ENCODE results near the gene IFNA13. TPM values are rescaled to one million over a fixed set of nuclear protein-coding genes. Genes with fewer than 3 reads are reported as not detected.

The IFNA13 gene
- not detected for total RNA-seq

GRCh38 chr9:21367957-21368356 is at the start of gene IFNA13:
TSS of gene IFNA13 (minus strand) at chr9:21368057. CDS start at chr9:21368010, 47 bp downstream.
- peaks cover 5% of the 10 kb centered on the region for H3K27me3 ChIP-seq
- ATAC-seq: no peak
- no peak within 1 kb of the TSS for H3K27ac ChIP-seq
- no peaks in the 10 kb centered on the region for H3K4me1 ChIP-seq
- WGBS, 2 donors (ENCODE audit: low coverage in 1 of 2): 83 to 86% methylated on average over 2 of the region's 3 CpGs
- no peak within 1 kb of the TSS for H3K4me3 ChIP-seq
- no peaks in the 10 kb centered on the region for H3K36me3 ChIP-seq
- TF ChIP-seq EP300 (IDR thresholded peaks at IDR 0.05) (no peak), POLR2AphosphoS5 (IDR thresholded peaks at IDR 0.05) (no peak), POLR2A (IDR thresholded peaks at IDR 0.05) (no peak)
- no peaks in the 10 kb centered on the region for H3K9me3 ChIP-seq

DNA sequence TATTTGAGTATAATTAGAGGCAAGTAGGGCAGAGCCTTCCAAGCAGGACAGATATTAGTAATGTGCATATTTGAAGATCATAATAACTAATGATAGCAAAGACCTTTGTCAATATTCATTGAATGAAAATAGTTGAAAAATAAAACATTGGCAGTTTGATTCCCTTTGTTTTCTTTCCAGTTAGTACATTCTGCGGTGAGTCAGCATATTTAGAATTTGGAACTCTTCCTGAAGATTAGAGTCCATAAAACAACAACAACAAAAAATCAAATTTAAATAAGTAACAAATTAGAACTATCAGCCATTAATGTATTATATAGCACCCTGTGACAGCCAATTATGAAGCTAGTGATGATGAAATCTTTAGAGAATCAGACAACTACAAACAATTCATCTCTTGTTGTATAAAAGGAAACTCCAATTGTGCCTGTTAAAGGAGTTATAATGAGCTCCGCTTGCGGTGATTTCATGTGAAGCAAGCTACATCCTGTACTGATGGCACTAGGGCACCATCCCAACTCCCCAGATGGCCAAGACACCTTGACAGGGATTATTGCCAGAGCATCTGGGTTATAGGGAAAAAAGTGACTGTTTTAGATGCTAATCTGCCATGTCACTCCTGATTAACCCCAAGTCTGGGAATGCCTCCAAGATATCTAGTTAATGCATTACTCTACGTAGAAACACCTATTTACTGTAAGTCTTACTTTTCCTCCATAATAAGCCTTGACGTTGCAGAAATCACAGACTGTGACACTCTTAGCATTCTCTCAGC is 47.8 kb upstream of the IFNA13 start:
- Histone ChIP-seq H3K9me3 (no peaks in the 10 kb centered on the region), H3K4me3 (no peak overlapping the region), H3K27me3 (no peaks in the 10 kb centered on the region), H3K4me1 (no peaks in the 10 kb centered on the region), H3K36me3 (no peaks in the 10 kb centered on the region), H3K27ac (no peak overlapping the region)
- 67 to 79% methylated on average over 5 of the region's 5 CpGs for WGBS, 2 donors (ENCODE audit: low coverage in 1 of 2)
- ATAC-seq: no peak
- TF ChIP-seq EP300 (IDR thresholded peaks at IDR 0.05): no peak
- TF ChIP-seq POLR2A (IDR thresholded peaks at IDR 0.05): no peak
- TF ChIP-seq POLR2AphosphoS5 (IDR thresholded peaks at IDR 0.05): no peak
- TF ChIP-seq, protein P1, sequence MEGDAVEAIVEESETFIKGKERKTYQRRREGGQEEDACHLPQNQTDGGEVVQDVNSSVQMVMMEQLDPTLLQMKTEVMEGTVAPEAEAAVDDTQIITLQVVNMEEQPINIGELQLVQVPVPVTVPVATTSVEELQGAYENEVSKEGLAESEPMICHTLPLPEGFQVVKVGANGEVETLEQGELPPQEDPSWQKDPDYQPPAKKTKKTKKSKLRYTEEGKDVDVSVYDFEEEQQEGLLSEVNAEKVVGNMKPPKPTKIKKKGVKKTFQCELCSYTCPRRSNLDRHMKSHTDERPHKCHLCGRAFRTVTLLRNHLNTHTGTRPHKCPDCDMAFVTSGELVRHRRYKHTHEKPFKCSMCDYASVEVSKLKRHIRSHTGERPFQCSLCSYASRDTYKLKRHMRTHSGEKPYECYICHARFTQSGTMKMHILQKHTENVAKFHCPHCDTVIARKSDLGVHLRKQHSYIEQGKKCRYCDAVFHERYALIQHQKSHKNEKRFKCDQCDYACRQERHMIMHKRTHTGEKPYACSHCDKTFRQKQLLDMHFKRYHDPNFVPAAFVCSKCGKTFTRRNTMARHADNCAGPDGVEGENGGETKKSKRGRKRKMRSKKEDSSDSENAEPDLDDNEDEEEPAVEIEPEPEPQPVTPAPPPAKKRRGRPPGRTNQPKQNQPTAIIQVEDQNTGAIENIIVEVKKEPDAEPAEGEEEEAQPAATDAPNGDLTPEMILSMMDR (IDR thresholded peaks at IDR 0.05): no peak

GRCh38 chr9:21414220-21414940 is 46.5 kb upstream of the IFNA13 start:
- no peaks in the 10 kb centered on the region for H3K36me3 ChIP-seq
- TF ChIP-seq, protein P1 (IDR thresholded peaks at IDR 0.05): no peak
- TF ChIP-seq POLR2AphosphoS5 (IDR thresholded peaks at IDR 0.05) (no peak), POLR2A (IDR thresholded peaks at IDR 0.05) (no peak), EP300 (IDR thresholded peaks at IDR 0.05) (no peak)
- no peaks in the 10 kb centered on the region for H3K27me3 ChIP-seq
- no peak overlapping the region for H3K27ac ChIP-seq
- H3K9me3 ChIP-seq: no peaks in the 10 kb centered on the region
- 94 to 95% methylated on average over 2 of the region's 2 CpGs for WGBS, 2 donors (ENCODE audit: low coverage in 1 of 2)
- H3K4me1 ChIP-seq: no peaks in the 10 kb centered on the region
- H3K4me3 ChIP-seq: no peak overlapping the region
- ATAC-seq: no peak

DNA sequence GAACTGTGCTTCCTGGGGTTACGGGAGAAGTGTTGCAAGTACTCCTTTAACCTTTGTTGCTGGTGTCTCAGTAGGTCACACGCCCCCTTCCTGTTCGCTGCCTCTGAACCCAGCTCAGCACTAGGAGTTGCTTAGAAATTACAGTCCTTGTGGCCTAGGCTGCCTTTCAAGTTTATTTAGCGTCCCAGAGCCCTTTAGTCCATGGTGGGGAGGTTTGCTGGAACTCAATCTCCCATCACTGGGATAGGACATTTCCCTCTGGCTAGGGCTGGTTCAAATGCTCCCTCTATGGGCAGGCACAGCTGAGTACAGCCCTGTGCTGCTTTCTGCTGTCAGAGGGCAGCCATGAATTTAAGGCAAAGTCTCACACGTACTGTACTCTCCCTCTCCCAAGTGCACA is 45.8 kb upstream of the IFNA13 start:
- Histone ChIP-seq H3K4me1 (no peaks in the 10 kb centered on the region), H3K27ac (no peak overlapping the region), H3K9me3 (no peaks in the 10 kb centered on the region), H3K36me3 (no peaks in the 10 kb centered on the region), H3K4me3 (no peak overlapping the region), H3K27me3 (peaks cover 6% of the 10 kb centered on the region)
- no peak for TF ChIP-seq POLR2AphosphoS5 (IDR thresholded peaks at IDR 0.05)
- TF ChIP-seq POLR2A (IDR thresholded peaks at IDR 0.05): no peak
- TF ChIP-seq, protein P1 (IDR thresholded peaks at IDR 0.05): no peak
- TF ChIP-seq EP300 (IDR thresholded peaks at IDR 0.05): no peak
- no peak for ATAC-seq
- WGBS, 2 donors (ENCODE audit: low coverage in 1 of 2): 49 to 54% methylated on average over 4 to 5 of the region's 5 CpGs

DNA sequence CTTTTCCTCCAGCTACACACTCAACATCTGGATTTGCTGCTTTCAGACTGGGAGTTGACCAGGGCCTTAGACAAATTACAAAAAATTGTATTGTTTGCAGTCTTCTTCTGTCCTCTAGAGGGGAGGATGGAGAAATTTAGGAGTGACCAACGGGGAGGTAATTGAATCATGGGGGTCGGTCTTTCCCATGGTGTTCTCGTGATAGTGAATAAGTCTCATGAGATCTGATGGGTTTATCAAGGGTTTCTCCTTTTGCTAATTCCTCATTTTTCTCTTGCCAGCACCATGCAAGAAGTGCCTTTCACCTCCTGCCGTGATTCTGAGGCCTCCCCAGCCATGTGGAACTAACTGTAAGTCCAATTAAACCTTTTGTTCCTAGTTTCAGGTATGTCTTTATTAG is 45.3 kb upstream of the IFNA13 start:
- Histone ChIP-seq H3K9me3 (no peaks in the 10 kb centered on the region), H3K27me3 (peaks cover 6% of the 10 kb centered on the region), H3K4me3 (no peak overlapping the region), H3K27ac (no peak overlapping the region), H3K4me1 (no peaks in the 10 kb centered on the region), H3K36me3 (no peaks in the 10 kb centered on the region)
- TF ChIP-seq, protein P1 (IDR thresholded peaks at IDR 0.05): no peak
- TF ChIP-seq POLR2AphosphoS5 (IDR thresholded peaks at IDR 0.05) (no peak), POLR2A (IDR thresholded peaks at IDR 0.05) (no peak), EP300 (IDR thresholded peaks at IDR 0.05) (no peak)
- 64% methylated on average over 4 of the region's 4 CpGs; no CpG with 5 or more reads in 1 of the 2 donors for WGBS, 2 donors (ENCODE audit: low coverage in 1 of 2)
- ATAC-seq: no peak

Measured in gastroesophageal sphincter (tissue), 4 donors.